Stimulated activated CD4-positive, alpha-beta T cell treated with anti-CD3 and anti-CD28 coated beads, Interleukin-1b, Interleukin-23, amount 100 ng/mL, for 48 hours (primary cell): ENCODE measurements around the gene MUCL3.
"Not testable (repeated sequence)": the region's sequence is repeated elsewhere in the genome, so short reads cannot be mapped to it uniquely, and the experiment has no call there.

Experiments
- DNase-seq: peaks from one replicate; pipeline ENCODE4 v3.0.0-alpha.2; 2020

Gene MUCL3

GRCh38 chr6:30942338-30943060 is 1.7 kb downstream of the MUCL3 start:
- no peak for DNase-seq

- no peak for DNase-seq
Measured at GRCh38 chr6:30944051-30944450, 3.3 kb downstream of the MUCL3 start.

- DNase-seq = no peak
Measured at GRCh38 chr6:30945281-30945680, 4.5 kb downstream of the MUCL3 start.

GRCh38 chr6:30947231-30947630 is 6.5 kb downstream of the MUCL3 start:
- no peak for DNase-seq

GRCh38 chr6:30948811-30949210 is 8.0 kb downstream of the MUCL3 start:
- no peak for DNase-seq

GRCh38 chr6:30951907-30952469 is 11.2 kb downstream of the MUCL3 start:
- DNase-seq = no peak

GRCh38 chr6:30954631-30955366 is 14.0 kb downstream of the MUCL3 start:
- DNase-seq = no peak

- peak; percentile 89 for DNase-seq
Measured at GRCh38 chr6:30955367-30956042, 14.7 kb downstream of the MUCL3 start.

- no peak for DNase-seq
Measured at GRCh38 chr6:30957716-30958115, 16.9 kb downstream of the MUCL3 start.

- DNase-seq = no peak
Measured at GRCh38 chr6:30960907-30961673, 20.3 kb downstream of the MUCL3 start.

- DNase-seq = no peak
Measured at GRCh38 chr6:30962716-30963115, 21.9 kb downstream of the MUCL3 start.

GRCh38 chr6:30963641-30964040 is 22.9 kb downstream of the MUCL3 start:
- DNase-seq = no peak

- peak; percentile 11 for DNase-seq
Measured at GRCh38 chr6:30964075-30964474, 23.3 kb downstream of the MUCL3 start.

- DNase-seq = no peak
Measured at GRCh38 chr6:30965140-30965601, 24.4 kb downstream of the MUCL3 start.

- no peak for DNase-seq
Measured at GRCh38 chr6:30966154-30966553, 25.4 kb downstream of the MUCL3 start.

GRCh38 chr6:30969171-30969570 is 28.4 kb downstream of the MUCL3 start:
- not testable (repeated sequence) for DNase-seq

GRCh38 chr6:30970946-30971345 is 30.2 kb downstream of the MUCL3 start:
- no peak for DNase-seq

GRCh38 chr6:30972816-30973215 is 32.0 kb downstream of the MUCL3 start:
- DNase-seq = no peak

- DNase-seq = no peak
Measured at GRCh38 chr6:30974490-30975252, 33.9 kb downstream of the MUCL3 start.

GRCh38 chr6:30979141-30979540 is 38.4 kb downstream of the MUCL3 start:
- DNase-seq = no peak

GRCh38 chr6:30979690-30980089 is 38.9 kb downstream of the MUCL3 start:
- DNase-seq = no peak
